NCI-H1105 (cell line): ENCODE data around the gene TEKTIP1.

Experiments used
- DNase-seq: peaks from one replicate; lab custom pipeline; 2025; lab: John Stamatoyannopoulos, UW

Gene TEKTIP1

DNA sequence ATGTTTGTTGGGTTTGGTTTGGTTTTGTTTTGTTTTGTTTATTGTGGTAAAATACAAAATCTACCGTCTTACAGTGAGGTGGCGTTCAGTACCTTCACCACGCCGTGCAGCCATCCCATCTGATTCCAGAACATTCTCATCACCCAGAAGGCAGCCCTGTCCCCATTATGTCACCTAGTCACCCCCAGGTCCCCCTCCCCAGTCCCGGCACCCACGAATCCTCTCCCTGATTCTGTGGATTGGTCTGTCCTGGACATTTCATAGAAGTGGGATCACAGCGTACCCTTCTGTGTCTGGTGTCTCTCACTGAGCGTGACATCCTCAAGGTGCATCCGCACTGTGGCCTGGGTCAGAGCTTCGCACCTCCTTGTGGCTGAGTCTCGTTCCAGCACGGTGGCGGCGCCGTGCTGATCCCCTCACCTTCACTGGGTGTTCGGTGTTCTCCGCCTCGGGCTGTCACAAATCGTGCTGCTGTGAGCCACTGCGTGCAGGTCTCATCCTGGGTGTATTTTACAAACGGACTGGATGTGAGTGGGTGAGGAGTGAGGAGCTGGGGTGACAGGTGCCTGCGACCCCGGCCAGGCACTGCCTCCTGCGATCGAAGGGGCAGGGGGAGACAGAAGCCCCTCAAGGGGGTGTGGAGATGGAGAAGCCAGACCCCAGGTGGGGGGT is 580 bp upstream of the TEKTIP1 start:
- DNase-seq = no peak

DNA sequence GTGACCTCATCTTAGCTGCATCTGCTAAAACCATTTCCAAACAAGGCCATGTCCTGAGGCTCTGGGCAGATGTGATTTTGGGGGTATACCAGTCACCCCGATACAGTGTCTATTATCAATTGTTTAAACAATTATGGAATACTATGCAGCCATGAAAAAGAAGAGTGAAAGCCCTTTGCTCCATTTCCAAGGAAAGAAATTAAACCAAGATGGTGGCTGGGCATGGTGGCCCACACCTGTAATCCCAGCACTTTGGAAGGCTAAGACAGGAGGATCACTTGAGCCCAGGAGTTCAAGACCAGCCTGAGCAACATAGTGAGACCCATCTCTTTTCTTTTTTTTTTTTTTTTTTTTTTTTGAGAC is 763 bp downstream of the TEKTIP1 start:
- DNase-seq = no peak

DNA sequence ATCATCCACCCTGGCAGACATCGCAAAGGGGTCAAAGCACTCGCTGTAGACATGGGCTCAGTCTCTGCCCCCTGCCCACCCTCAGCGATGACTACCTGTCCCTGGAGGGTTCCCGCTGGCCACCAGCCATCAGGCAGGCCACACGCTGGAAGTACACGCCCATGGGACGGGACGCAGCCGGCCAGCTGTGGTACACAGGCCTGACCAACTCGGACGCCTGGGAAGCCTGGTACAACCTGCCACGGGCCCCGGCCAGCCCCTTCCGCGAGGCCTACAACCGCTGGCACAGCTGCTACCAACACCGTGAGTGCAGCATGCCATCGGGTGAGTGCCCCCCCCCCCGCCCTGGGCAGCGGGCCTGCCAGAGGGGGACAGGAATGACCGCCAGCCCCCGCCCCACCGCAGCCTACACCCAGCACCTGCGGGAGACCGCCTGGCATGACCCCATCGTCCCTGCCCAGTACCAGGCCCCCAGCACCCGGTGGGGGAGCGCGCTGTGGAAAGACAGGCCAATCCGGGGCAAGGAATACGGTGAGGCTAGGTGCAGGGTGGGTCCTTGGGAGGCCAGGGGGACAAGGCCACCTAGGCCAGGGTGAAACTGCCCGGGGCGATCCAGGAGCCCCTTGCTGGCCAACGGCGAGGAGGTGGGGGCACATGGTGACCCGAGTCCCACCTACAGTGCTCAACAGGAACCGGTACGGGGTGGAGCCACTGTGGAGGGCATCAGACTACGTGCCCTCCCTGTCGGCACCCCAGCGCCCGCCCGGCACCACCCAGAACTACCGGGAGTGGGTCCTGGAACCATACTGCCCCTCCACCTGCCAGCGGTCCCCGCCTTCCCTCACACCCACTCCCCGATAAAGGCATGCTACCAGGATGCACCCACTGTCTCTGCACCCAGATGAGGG is 4.4 kb downstream of the TEKTIP1 start:
- no peak for DNase-seq

DNA sequence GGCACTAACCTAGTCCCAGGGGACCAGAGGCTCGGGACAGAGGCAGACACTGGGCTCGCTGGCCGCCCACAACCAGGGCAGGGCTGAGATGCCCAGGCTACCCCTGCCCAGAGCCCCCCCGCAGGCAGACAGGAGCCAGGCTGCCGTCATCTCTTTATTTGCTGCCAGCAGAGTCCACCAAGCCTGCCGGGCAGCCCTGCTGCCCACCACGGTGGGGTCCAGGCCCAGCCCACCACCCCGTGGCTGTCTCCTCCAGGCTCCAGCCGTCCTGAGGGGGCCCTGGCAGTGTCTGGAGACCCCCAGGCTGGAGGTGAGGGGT is 5.0 kb downstream of the TEKTIP1 start:
- no peak for DNase-seq

DNA sequence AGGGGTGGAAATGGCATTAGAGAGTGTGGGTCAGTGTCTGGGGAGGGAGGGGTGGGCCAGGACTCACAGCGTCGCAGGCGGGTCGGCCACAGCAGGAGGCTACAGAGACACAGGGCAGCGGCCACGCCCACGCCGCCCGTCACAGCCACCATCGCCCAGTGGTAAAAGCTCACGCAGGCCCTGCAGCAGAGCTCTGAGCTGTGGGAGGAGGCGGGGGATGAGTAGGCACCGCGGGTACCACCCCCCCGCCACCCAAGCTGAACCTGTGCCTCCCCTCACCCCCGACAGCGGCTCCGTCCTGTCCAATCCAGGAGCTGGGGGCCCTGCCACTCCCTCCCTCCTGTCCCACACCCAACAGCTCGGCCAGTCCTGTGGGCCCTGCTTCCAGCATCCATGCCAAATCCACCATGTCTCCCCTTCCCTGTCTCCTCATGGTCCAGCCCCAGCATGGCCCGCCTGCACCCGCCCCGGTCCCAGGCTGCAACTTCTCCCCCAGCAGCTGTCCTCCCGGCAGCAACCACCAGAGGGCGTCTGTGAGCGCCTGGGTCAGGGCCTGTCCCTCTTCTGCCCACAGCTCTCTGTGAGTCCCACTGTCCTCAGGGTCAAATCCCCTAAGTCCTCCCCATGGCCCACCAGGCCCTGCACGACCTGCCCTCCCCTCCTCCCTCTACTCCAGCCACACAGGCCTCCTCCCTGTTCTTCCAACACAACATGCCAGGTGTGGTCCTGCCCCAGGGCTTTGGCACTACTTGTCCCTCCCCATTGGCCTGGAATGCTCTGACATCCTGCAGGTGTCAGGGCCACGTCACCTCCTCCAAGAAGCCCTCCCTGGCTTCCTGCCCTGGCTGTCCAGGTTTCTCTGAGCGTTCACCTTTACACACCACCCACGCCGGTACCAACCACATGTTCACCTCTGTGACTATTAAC is 6.0 kb downstream of the TEKTIP1 start:
- peak; percentile 15 for DNase-seq

DNA sequence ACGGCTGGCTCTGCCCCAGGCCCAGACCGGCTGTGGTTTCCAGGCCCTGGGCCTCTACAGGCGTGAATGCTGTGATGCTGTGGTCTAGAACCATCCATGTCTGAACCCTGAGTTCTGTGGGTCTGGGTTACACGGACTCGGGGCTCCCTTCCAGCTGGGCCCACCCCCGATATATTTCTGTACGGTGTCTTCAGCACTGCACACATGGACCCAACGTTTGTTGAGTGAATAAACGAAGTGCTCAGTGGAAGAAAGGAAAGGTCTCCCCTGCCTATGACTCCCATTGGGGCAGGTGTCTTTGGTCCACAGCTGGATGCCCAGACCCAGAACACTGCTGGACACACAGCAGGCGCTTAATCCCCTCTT is 6.7 kb downstream of the TEKTIP1 start:
- DNase-seq = no peak

DNA sequence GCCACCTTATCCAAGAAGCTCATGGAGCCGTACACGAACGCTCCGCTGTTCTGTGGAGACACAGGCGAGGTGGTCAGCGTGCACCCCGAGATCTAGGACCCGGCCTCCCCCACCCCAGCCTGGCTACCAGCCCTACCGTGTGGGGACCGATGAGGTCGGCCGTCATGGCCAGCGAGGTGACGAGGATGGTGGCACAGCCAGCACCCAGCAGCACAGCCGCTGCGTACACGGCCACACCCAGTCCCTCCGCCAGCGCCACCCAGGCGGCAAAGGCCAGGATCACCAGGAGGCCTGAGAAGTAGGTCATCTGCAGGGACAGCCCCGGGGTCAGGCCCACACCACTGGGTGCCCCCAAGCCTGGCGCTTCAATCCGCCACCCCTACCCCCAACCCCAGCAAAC is 7.1 kb downstream of the TEKTIP1 start:
- no peak for DNase-seq

DNA sequence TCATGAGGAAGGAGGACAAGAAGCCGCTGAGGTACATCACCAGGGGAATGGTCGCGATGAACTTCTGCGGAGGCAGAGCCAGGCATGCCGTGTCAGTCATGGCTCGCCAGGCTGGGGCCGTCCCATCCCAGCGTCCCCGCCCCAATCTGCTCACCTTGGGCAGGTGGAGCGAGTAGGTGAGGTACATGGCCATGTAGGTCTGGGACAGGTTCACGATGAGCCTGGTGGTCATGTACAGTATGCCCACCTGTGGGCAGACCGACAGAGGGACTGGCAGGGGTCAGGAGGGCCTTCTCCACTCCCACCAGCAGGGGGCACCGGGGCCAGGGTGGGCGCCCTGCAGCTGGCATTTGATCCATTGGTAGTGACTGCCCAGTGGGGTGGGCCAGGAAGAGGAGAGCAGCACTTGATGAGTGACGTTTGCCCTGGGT is 8.3 kb downstream of the TEKTIP1 start:
- no peak for DNase-seq

DNA sequence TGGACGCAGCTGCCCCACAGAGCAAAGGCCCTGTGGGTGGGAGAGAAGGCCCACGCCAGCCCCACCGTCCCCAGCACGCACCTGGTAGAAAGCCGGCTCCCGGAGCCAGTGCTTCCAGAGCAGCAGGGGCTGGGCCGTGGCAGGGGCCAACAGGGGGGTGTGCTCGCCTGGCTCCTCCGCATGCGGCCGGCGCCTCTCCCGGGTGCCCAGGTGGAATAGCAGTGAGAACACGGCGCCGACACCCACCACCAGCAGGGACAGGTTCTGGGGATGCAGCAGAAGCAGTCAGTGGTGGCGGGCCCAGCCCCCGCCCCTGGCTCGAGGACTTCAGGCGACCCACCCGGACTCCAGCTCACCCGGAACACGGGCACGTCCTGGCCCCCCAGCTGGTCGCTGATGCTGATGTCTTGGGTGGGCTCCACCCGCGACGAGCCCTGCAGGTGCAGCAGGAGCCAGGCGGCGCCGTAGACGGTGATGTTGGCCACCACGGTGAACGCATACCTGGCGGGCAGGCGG is 8.9 kb downstream of the TEKTIP1 start:
- DNase-seq = no peak

DNA sequence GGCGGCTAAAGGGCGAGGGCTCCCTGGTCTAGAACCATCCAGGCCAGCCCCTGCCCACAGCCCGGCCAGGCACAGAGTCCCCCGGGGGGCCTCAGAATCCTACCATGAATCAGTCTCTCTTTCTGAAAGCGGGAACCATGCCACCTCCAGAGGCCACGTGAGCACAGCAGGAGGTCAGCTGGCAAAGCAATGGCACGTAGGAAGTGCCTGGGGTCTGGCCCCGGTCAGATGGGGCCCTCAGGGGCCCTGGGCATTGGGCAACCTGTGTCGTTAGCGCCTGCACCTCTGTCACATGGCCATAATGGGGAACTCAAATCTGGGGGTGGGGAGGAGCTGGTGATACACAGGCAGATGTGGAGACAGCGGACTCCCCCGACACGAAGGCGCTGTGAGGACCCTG is 9.6 kb downstream of the TEKTIP1 start:
- no peak for DNase-seq

DNA sequence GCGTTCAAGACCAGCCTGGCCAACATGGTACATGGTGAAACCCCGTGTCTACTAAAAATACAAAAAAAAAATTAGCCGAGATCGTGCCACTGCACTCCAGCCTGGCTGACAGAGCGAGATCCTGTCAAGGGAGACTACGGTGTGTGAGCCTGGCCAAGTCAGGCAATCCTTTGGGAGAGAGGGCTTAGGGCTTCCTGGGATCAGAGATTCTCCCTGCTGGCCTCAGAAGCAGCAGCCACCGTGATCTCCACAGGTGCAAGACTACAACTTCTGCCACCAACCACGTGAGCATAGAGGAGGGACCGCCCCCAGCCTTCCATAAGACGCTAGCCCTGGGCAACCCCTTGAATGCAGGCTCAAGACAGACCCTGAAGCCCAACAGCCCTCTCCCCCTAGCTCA is 10.8 kb downstream of the TEKTIP1 start:
- DNase-seq = no peak

DNA sequence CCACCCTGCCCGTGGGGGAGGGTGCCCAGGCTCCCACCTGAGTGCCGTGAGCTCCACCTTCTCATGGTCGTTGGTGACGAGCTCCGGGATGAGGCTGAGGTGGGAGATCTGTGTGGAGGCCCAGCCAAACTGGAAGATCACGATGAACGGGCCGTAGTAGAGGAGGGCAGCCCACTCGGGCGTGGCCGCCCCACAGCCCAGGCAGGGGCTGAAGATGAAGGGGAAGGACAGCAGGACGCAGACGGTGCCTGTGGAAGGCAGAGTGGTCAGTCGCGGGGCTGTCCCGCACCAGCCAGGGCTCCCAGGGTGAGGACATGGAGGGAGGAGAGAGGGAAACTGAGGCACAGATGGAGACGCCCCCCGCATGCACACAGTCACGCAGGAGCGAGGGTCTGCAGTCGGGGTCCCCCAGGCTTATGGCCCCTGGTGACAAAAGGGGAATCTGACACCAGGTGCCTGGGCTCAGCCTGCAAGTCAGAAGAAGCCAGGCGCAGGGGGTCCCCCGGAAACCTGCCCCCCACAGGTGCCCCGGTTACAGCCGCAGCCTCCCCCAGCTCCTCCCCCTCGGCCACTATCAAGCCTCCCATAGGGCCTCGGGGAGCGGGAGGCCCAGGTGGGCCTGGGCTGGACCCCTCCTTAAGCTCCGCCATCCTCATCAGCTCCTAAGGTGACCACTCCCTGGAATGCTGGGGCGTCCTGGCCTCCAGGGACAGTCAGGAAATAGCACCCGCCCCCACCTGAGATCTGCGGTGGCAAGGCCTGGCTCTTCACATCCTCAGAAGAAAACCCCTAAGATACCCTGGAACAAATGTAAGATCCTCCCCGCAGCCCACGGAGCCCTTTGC is 12.2 kb downstream of the TEKTIP1 start:
- DNase-seq = no peak

DNA sequence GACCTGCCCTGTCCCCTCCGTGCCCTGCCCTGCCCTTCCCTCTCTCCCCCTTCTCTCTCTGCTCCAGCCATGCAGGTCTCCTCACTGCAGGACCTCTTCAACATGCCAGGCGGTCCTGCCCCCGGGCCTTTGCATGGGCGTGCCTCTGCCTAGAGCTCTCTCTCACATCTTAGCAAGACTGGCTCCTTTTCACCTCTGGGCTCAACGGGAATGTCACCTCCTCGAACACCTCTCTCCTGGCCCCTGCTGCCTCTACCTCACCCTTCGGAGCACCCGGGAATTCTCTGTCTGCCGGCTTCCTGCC is 12.8 kb downstream of the TEKTIP1 start:
- DNase-seq = no peak

DNA sequence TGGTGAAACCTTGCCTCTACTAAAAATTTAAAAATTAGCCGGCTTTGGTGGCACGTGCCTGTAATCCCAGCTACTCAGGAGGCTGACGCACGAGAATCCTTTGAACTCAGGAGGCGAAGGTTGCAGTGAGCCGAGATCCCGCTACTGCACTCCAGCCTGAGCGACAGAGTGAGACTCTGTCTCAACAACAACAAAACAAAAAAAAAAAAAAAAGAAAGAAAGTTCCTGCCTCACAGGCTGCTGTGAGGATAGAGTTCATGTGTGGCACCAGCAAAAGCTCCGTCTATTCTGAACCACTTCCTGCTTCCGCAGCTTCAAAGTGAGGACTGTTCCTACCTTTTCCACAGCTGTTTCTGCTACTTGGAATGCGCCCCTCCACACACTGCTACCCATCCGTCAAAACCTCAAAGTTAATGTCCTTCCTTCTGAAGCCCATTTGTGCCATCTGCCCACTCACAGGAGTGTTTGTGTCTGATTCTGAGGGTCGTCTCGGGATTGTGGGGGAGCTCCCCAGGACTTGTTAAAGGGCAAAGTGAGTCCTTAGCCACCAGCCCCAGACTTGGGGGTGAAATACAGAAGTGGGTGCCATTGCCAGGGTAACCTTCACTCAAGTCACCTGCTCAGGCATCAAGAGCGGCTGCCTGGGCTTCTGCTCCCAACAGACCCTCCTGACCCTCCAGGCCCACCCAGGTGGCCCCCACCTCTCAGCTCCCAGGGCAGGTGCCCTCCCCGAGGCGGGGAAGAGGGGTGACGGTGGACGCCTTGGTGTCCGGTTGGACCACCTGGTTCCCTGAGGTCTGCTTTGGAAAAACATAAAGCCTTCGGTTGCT is 15.5 kb downstream of the TEKTIP1 start:
- DNase-seq = no peak

DNA sequence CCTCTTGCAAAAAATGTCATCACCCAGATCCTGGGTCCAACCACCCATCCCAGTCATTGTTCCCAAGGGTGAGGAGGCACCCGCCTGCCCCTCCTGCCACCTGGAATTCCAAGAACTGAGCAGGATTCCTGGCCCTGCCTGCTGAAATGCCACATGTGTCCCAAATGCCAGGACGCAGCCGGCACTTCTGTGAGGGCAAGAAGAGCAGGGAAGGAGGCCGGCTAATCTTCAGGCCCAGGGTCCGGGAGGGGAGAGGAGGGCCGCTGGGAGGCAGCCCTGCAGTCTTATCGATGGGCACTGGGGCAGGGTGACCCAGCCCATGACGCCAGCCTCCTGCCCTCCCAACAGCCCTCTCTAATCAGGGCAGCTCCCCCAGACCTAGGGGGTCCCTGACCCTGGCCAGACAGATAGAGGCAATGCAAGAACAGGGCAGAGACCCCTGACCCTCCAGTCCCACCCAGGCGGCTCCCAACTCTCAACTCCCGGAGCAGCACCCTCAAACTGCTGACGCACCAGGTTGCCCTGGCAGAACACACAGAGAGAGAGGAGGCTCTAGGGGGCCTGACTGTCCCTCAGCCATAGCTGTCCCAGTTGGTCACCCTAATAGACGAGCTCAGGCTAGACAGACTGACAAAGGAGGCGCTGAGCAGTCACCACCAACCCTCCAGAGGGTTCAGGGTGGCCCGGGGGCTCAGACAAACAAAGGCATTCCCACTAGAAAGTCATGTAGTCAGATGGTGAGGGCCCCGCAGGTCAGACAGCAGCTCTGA is 16.9 kb downstream of the TEKTIP1 start:
- no peak for DNase-seq

DNA sequence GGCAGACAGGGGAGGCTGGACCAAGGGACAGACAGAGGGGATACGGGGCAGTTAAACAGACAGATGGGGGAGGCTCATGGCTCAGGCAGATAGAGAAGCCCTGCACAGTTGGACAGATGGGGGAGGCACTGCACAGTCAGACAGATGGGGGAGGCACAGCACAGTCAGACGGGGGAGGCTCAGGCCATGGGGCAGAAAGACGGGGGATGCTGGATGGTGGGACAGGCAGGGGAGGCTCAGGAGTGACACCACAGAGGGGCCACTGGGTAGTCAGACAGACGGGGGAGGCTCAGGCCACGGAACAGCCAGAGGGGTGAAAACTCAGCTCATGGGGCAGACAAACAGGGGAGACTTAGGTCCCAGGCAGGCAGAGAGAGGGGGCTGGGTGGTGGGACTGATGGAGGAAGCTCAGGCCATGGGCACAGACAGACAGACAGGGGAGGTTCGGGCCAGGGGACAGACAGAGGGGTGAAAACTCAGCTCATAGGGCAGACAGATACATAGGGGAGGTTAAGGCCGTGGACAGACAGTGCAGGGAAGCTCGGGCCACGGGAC is 17.5 kb downstream of the TEKTIP1 start:
- no peak for DNase-seq

DNA sequence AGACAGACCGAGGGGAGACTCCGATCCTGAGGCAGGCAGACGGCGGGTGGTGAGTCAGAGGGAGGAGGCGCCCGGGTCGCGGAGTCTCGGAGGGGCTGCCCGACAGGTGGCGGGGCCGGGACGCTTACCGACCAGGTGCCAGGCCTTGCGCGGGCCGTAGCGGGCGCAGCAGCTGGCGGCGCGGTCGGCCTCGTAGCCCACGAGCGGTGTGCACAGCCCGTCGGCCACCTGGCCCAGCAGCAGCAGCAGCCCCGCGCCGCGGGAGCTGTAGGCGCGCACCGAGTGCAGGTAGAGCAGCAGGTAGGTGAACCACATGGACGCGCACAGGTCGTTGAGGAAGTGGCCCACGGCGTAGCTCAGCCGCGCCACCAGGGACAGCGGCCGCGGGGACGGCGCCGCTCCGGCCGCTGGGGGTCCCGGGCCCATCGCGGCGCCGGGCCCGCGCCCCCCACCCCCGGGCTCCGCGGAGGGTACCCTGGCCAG is 18.0 kb downstream of the TEKTIP1 start:
- DNase-seq = no peak

DNA sequence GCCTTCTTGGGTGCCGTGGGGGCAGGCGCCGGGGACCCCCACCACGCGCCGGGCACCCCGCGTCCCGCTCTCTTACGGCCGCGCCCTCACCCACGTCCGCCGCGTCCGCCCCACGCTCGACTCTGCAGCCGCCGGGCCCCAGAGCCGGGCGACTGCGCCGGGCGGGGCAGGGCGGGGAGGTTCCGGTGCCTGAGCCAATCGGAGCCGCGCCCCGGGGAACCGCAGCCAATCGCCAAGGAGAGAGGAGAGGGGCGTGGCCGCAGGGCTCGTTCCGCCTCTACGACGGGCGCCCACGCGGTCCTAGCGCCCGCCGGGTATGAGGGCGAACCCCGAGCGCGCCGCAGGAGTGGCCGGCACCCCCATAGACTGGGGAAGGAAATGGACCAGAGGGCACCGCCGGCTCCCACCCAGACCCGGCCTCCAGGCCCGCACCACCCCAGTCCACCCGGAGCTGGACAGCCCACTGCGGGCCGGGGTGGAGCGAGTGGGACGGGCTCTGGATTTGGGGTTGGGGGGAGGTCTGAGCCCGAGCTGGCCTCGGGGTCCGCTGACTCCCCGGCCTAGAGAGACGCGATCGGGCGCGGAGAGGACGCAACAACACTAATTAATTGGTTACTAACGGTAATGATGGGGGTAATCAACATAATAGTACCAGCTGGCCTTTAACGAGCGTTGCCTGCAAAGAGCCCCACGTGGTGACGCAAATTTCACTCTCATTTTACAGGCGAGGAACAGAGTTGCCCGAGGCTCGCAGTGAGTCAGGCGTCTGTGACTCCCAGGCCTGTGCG is 18.7 kb downstream of the TEKTIP1 start, which contains the start of gene MFSD12:
MFSD12 (minus strand) TSS at position 126 of the 788 bp plus-strand sequence. CDS start 183 bp downstream, outside the sequence.
- DNase-seq = peak; percentile 94
